Heart right ventricle (tissue), 16 donors: ENCODE results near the gene FAM89B. TPM values are rescaled to one million over a fixed set of nuclear protein-coding genes. Genes with fewer than 3 reads are reported as not detected.
A peak's percentile ranks its signal among the peaks of the same experiment; 100 is the strongest.

Experiments
- ATAC-seq, 8 donors: fragments of 200-7000 bp; cut with Tn5 transposase; one replicate each; pipeline ENCODE4 v1.9.1; 2020; ENCODE audit warnings: mild to moderate bottlenecking in 8 of 8, moderate library complexity in 8 of 8, moderate number of reproducible peaks in 1 of 8
- DNase-seq, 2 donors: peaks; one replicate each; pipeline ENCODE4 v3.0.0-alpha.2; 2020
- H3K27ac ChIP-seq, 10 donors: fragments of 200-600 bp; sonication (generic) in 2 of 10; one replicate each; pipeline versions ENCODE4 v1.5.0 to v1.8.0; 2020 to 2022; ENCODE audit warnings: mild to moderate bottlenecking in 3 of 10
- H3K27me3 ChIP-seq, 7 donors: fragments of 200-600 bp; one replicate each; pipeline ENCODE4 v1.8.0; 2021 to 2022; ENCODE audit warnings: mild to moderate bottlenecking in 2 of 7
- H3K36me3 ChIP-seq, 9 donors: fragments of 200-600 bp; sonication (generic) in 1 of 9; one replicate each; pipeline versions ENCODE4 v1.5.0 to v1.8.0; 2020 to 2022; ENCODE audit warnings: mild to moderate bottlenecking in 2 of 9
- H3K4me1 ChIP-seq, 9 donors: fragments of 200-600 bp; sonication (generic) in 1 of 9; one replicate each; pipeline versions ENCODE4 v1.5.0 to v1.8.0; 2020 to 2022; ENCODE audit warnings: mild to moderate bottlenecking in 4 of 9
- H3K4me3 ChIP-seq, 10 donors: fragments of 200-600 bp; sonication (generic) in 2 of 10; one replicate each; pipeline versions ENCODE4 v1.5.0 to v1.8.0; 2020 to 2022; ENCODE audit warnings: mild to moderate bottlenecking in 7 of 10, moderate library complexity in 2 of 10
- H3K9me3 ChIP-seq, 11 donors: fragments of 200-600 bp in 10 of 11; sonication (generic) in 2 of 11; one replicate each; pipeline versions ENCODE4 v1.5.0 to v1.8.0; 2013 to 2022; ENCODE audit warnings: mild to moderate bottlenecking in 2 of 11, control low read depth in 1 of 11, moderate library complexity in 1 of 11
- CTCF ChIP-seq, 9 donors: fragments of 200-600 bp; sonication (generic) in 2 of 9; IDR thresholded peaks; one replicate each; pipeline versions ENCODE4 v1.5.0 to v1.8.0; 2021 to 2022; ENCODE audit warnings: antibody characterized with exemption in 9 of 9, mild to moderate bottlenecking in 5 of 9, moderate library complexity in 1 of 9
- WGBS, 2 donors: extraction: QIAGEN DNeasy Blood & Tissue Kit; methylation state at CpG; one replicate each; pipeline ENCODE4 v1.1.7; 2013; ENCODE audit warnings: inconsistent platforms in 1 of 2; 5-methylcytosine and 5-hydroxymethylcytosine counted together
- intact Hi-C, 10 donors: fragments of 100-400 bp; cut with DNase I; formaldehyde crosslinking; loops; one replicate each; pipeline versions ENCODE4 v1.11.1 to v1.14.2; 2022
- polyA plus RNA-seq, 2 donors: library from polyadenylated mRNA; stranded (reverse); fragments of 200-250 nt; gene quantifications; one replicate each; pipeline ENCODE4 v1.2.3, GENCODE V29; 2013
- total RNA-seq, 10 donors: library from RNA; stranded (reverse); fragmentation: NEBNext Ultra II Directional in 3 of 10; extraction: Animal tissue kit (Norgen Biotek cat#: 25700) in 3 of 10; gene quantifications; one replicate each; pipeline versions ENCODE4 v1.2.1 to v1.2.4, GENCODE V29; 2021 to 2023
- donor health status: Arrhythmogenic right ventricular cardiomyopathy.
- donor health status: ischemic (EF 13 %, LVEDD 7.1; RV severe dilation, severe dysfunction).
- donor health status: healthy with polysubstance abuse.
- donor health status: DM: no; HTN: yes; CAD: no.
- donor health status: DM: no; HTN: no; CAD: no.
- donor health status: ischemic (EF 25% LVEDD 6.9; RV normal size, moderate dysfunction).
- donor health status: ischemic (EF 25% LVEDD 5.7; RV mildly dilated, moderate dysfunction).
- donor health status: healthy.
- donor health status: DM: yes; HTN: yes; CAD: no.
- donor health status: Ischemic cardiomyopathy.
- donor health status: ischemic (EF 35%, LVEDD 5.7; RV mildly dilated, moderate dysfunction).
- donor health status: nonischemic (EF 11% LVEDD 7.7; RV severe dilation, severe dysfunction).
- donor health status: DM: yes; HTN: yes; CAD: no.
- donor health status: PGD.
- donor health status: ischemic (EF 29% LVEDD 5.4; RV normal size, mild dysfunction).
- donor health status: nonischemic (EF 23%, LVEDD 6.1; RV moderate dilation, normal function).

FAM89B gene
- total and polyA plus RNA-seq, 12 donors = 21.2 to 55.7 (median 33.8) TPM

- no peaks in the 10 kb centered on the region for H3K27me3 ChIP-seq
- H3K27ac ChIP-seq = peak overlapping the region; percentile 88 to 100 (median 98)
- WGBS, 2 donors = 23 to 26% methylated on average over 39 to 43 of the region's 43 CpGs
- peak overlapping the region; percentile 51 to 99 (median 97) for H3K4me3 ChIP-seq
- ATAC-seq (no peak), DNase-seq (peak in 1 of 2 donors; percentile 43)
- no peak for TF ChIP-seq CTCF (IDR thresholded peaks at IDR 0.05)
- no peaks in the 10 kb centered on the region for H3K9me3 ChIP-seq
- H3K36me3 ChIP-seq = peaks cover 2 to 53% (median 12%) of the 10 kb centered on the region in 9 donors
- intact Hi-C loops = loop anchor here in 3 of 10 donors (5.0 kb wide), 2 partner anchors 41 to 71 kb away; partner anchors contain the start of genes FAM89B (in 2 of the 3) and ZNRD2 (in 2 of the 3)
- peaks cover 36 to 71% (median 63%) of the 10 kb centered on the region in 9 donors for H3K4me1 ChIP-seq
Observed at GRCh38 chr11:65613091-65613928, 41.0 kb downstream of the FAM89B start.

GRCh38 chr11:65615229-65615949, 43.1 kb downstream of the FAM89B start, which contains the start of gene PCNX3:
Gene PCNX3 (plus strand): TSS chr11:65615776. CDS start chr11:65616312, 536 bp downstream.
- Histone ChIP-seq H3K36me3 (peaks cover 10 to 53% (median 23%) of the 10 kb centered on the region in 9 donors), H3K4me3 (peak within 1 kb of the TSS; percentile 91 to 99 (median 97)), H3K27ac (peak within 1 kb of the TSS; percentile 92 to 100 (median 98)), H3K27me3 (no peaks in the 10 kb centered on the region), H3K4me1 (peaks cover 28 to 50% (median 43%) of the 10 kb centered on the region in 9 donors), H3K9me3 (no peaks in the 10 kb centered on the region)
- DNase-seq = peak; percentile 100
- intact Hi-C loops = loop anchor here in 3 of 10 donors (2.0 kb wide), 2 partner anchors 41 to 75 kb away; no protein-coding TSS in a partner anchor
- TF ChIP-seq CTCF (IDR thresholded peaks at IDR 0.05) = no peak
- ATAC-seq = peak; percentile 79 to 91 (median 86)
- WGBS, 2 donors = 0% methylated on average over 55 of the region's 55 CpGs

GRCh38 chr11:65615950-65616574, 43.7 kb downstream of the FAM89B start:
- H3K36me3 ChIP-seq = peaks cover 10 to 55% (median 30%) of the 10 kb centered on the region in 9 donors
- TF ChIP-seq CTCF (IDR thresholded peaks at IDR 0.05) = no peak
- H3K27me3 ChIP-seq = no peaks in the 10 kb centered on the region
- peak overlapping the region; percentile 89 to 100 (median 96) for H3K27ac ChIP-seq
- intact Hi-C loops = loop anchor here in 3 of 10 donors (2.0 kb wide), 2 partner anchors 41 to 75 kb away; no protein-coding TSS in a partner anchor
- DNase-seq = no peak
- peak overlapping the region; percentile 87 to 99 (median 96) for H3K4me3 ChIP-seq
- peak in 2 of 8 donors; percentile 2 to 6 for ATAC-seq
- H3K9me3 ChIP-seq = no peaks in the 10 kb centered on the region
- WGBS, 2 donors = 1% methylated on average over 41 to 50 of the region's 50 CpGs
- H3K4me1 ChIP-seq = peaks cover 24 to 45% (median 36%) of the 10 kb centered on the region in 9 donors
